Loucy (cell line): ENCODE data around the gene GNAT1.

Experiments
- H2AFZ ChIP-seq: fragments of 200-600 bp; sonication (generic); 2 replicates; pipeline ENCODE4 v1.6.0; 2016; ENCODE audit warnings: antibody characterized with exemption, mild to moderate bottlenecking, low read length, moderate library complexity
- H3F3A ChIP-seq: fragments of 200-600 bp; 2 replicates; pipeline ENCODE4 v1.6.0; 2016; ENCODE audit warnings: antibody characterized with exemption, low read depth, mild to moderate bottlenecking
- H3K27me3 ChIP-seq: fragments of 200-600 bp; sonication (generic); 2 replicates; pipeline ENCODE4 v1.6.1; 2014; ENCODE audit warnings: low read length, mild to moderate bottlenecking; ENCODE audit not compliant: insufficient read depth, poor library complexity, severe bottlenecking
- H3K36me3 ChIP-seq: fragments of 200-600 bp; sonication (generic); 2 replicates; pipeline ENCODE4 v1.6.1; 2016; ENCODE audit warnings: low read length; ENCODE audit not compliant: insufficient read depth
- H3K4me1 ChIP-seq: fragments of 200-600 bp; sonication (generic); 2 replicates; pipeline ENCODE4 v1.5.1; 2014; ENCODE audit warnings: low read length, mild to moderate bottlenecking; ENCODE audit not compliant: insufficient read depth, poor library complexity, severe bottlenecking
- H3K4me2 ChIP-seq: fragments of 200-600 bp; sonication (generic); 2 replicates; pipeline ENCODE4 v1.6.0; 2014; ENCODE audit warnings: antibody characterized with exemption, low read length, low read depth, mild to moderate bottlenecking; ENCODE audit not compliant: poor library complexity, severe bottlenecking
- H3K4me3 ChIP-seq: fragments of 200-600 bp; sonication (generic); 2 replicates; pipeline ENCODE4 v1.5.1; 2014; ENCODE audit warnings: low read length, mild to moderate bottlenecking, mixed read lengths; ENCODE audit not compliant: poor library complexity, severe bottlenecking
- H3K79me2 ChIP-seq: fragments of 200-600 bp; sonication (generic); 2 replicates; pipeline ENCODE4 v1.6.1; 2014; ENCODE audit warnings: low read length; ENCODE audit not compliant: insufficient read depth
- H3K9ac ChIP-seq: fragments of 200-600 bp; sonication (generic); 2 replicates; pipeline ENCODE4 v1.6.0; 2014; ENCODE audit warnings: mild to moderate bottlenecking, low read depth, low read length, moderate library complexity; ENCODE audit not compliant: poor library complexity, severe bottlenecking
- H3K9me2 ChIP-seq: fragments of 200-600 bp; sonication (generic); replicated peaks from 2 replicates; pipeline ENCODE4 v1.6.1; 2016; ENCODE audit warnings: low read depth, low read length, mixed read lengths
- H3K9me3 ChIP-seq: fragments of 200-600 bp; sonication (generic); 2 replicates; pipeline ENCODE4 v1.6.1; 2014; ENCODE audit warnings: mild to moderate bottlenecking, antibody characterized with exemption, low read length, low read depth; ENCODE audit not compliant: insufficient read depth
- H4K20me1 ChIP-seq: fragments of 200-600 bp; sonication (generic); 2 replicates; pipeline ENCODE4 v1.6.0; 2014; ENCODE audit warnings: antibody characterized with exemption, low read length, mild to moderate bottlenecking; ENCODE audit not compliant: insufficient read depth, poor library complexity, severe bottlenecking
- EZH2phosphoT487 ChIP-seq: fragments of 200-600 bp; IDR thresholded peaks from 2 replicates; pipeline ENCODE4 v1.6.1; 2018; ENCODE audit warnings: antibody characterized with exemption, mild to moderate bottlenecking, moderate library complexity, borderline replicate concordance
- TF ChIP-seq, protein P1 (sequence below): fragments of 200-600 bp; sonication (generic); conservative IDR thresholded peaks from 2 replicates; pipeline ENCODE4 v1.5.1; 2014; ENCODE audit warnings: mild to moderate bottlenecking, antibody characterized with exemption, low read length

Gene GNAT1

DNA sequence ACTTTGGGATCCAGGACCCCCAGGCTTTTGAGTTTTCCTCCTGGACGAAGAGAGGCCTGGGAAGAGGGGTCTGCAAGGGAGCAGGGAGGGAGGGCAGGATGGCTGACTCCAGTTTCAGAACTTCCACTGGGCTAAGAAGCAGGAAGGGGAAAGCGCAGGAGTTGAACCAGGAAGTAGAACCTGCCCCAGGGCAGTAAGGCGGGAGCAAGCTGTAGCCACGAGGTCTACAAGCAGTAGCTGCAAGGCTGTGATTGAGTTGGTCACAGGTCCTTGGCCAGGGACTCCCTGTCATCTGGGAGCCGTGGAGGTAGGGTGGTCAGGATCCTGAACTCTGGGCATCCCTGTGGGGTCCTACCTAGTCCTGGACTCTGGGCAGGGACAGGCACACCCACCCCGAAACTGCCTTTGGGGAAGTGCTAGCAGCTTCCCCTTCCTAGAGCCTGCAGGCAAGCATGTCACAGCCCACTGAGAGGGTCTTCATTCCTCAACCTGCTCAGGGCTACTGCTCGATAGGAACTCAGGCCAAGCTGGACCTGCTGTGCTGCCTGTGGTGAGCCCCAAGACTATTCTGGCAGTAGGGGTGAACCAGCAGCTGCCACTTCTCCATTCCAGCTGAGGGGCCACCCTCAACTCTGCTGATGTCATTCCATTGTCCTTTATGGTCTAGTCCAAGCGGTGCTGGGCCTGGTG is 38.8 kb downstream of the GNAT1 start:
- no peaks in the 10 kb centered on the region for H3K9me3 ChIP-seq
- H4K20me1 ChIP-seq = no peaks in the 10 kb centered on the region
- H3K36me3 ChIP-seq = no peaks in the 10 kb centered on the region
- no peak for TF ChIP-seq EZH2phosphoT487
- TF ChIP-seq, protein P1, sequence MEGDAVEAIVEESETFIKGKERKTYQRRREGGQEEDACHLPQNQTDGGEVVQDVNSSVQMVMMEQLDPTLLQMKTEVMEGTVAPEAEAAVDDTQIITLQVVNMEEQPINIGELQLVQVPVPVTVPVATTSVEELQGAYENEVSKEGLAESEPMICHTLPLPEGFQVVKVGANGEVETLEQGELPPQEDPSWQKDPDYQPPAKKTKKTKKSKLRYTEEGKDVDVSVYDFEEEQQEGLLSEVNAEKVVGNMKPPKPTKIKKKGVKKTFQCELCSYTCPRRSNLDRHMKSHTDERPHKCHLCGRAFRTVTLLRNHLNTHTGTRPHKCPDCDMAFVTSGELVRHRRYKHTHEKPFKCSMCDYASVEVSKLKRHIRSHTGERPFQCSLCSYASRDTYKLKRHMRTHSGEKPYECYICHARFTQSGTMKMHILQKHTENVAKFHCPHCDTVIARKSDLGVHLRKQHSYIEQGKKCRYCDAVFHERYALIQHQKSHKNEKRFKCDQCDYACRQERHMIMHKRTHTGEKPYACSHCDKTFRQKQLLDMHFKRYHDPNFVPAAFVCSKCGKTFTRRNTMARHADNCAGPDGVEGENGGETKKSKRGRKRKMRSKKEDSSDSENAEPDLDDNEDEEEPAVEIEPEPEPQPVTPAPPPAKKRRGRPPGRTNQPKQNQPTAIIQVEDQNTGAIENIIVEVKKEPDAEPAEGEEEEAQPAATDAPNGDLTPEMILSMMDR = no peak
- no peak overlapping the region for H3K4me2 ChIP-seq
- no peak overlapping the region for H3K4me3 ChIP-seq
- H3F3A ChIP-seq = no peaks in the 10 kb centered on the region
- peaks cover 20% of the 10 kb centered on the region for H3K4me1 ChIP-seq
- H3K9me2 ChIP-seq = no peaks in the 10 kb centered on the region
- H3K9ac ChIP-seq = no peak overlapping the region
- no peaks in the 10 kb centered on the region for H3K27me3 ChIP-seq
- H3K79me2 ChIP-seq = peaks cover 3% of the 10 kb centered on the region; the same call in 1 of the 2 replicates
- no peak overlapping the region for H2AFZ ChIP-seq

DNA sequence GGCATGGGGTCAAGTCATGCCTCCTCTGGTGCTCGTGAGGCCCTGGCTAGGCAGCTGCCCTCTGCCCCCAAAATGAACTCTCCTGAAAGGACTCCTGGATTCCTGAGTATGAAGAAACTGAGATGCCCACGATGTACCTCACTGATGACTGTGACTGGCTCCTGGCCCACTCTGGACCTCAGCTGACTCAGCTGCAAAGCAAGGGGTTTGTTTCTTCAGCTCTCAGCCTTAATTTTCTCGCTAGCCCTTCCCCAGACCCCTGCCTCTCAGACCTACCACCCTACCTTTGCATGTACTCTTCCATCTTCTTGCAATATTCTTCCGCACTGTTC is 39.4 kb downstream of the GNAT1 start:
- H3K9ac ChIP-seq = no peak overlapping the region
- H3K9me2 ChIP-seq = no peaks in the 10 kb centered on the region
- H2AFZ ChIP-seq = no peak overlapping the region
- H3K4me1 ChIP-seq = peaks cover 23% of the 10 kb centered on the region
- no peaks in the 10 kb centered on the region for H3K36me3 ChIP-seq
- H4K20me1 ChIP-seq = no peaks in the 10 kb centered on the region
- TF ChIP-seq, protein P1 = no peak
- no peak for TF ChIP-seq EZH2phosphoT487
- H3K79me2 ChIP-seq = peaks cover 3% of the 10 kb centered on the region; the same call in 1 of the 2 replicates
- no peak overlapping the region for H3K4me2 ChIP-seq
- H3K4me3 ChIP-seq = no peak overlapping the region
- H3K9me3 ChIP-seq = no peaks in the 10 kb centered on the region
- H3K27me3 ChIP-seq = no peaks in the 10 kb centered on the region
- H3F3A ChIP-seq = no peaks in the 10 kb centered on the region

DNA sequence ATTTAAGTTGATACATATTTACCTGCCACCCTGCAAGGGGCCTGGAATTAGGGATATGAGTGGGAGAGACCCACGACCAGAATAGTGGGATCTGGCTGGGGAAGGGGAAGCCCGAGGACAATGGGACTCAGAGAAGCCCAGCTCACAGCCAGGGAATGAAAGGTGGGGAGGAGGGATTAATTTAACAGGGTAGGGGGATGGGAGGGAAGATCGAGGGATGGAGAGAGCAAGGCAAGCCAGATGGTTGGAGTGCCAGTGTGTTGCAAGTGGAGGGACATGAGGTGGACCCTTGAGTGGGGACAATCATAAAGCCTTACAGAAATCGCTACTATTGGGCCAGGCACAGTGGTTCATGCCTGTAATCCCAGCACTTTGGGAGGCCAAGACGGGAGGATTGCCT is 40.2 kb downstream of the GNAT1 start:
- Histone ChIP-seq H3K9me2 (no peaks in the 10 kb centered on the region), H3K9me3 (no peaks in the 10 kb centered on the region), H3K36me3 (no peaks in the 10 kb centered on the region), H3K4me3 (no peak overlapping the region), H3K4me2 (no peak overlapping the region), H3K9ac (no peak overlapping the region), H3K4me1 (peaks cover 22% of the 10 kb centered on the region), H3K79me2 (peaks cover 9% of the 10 kb centered on the region), H3K27me3 (peaks cover 3% of the 10 kb centered on the region), H3F3A (no peaks in the 10 kb centered on the region), H4K20me1 (peaks cover 4% of the 10 kb centered on the region), H2AFZ (no peak overlapping the region)
- TF ChIP-seq, protein P1 = no peak
- no peak for TF ChIP-seq EZH2phosphoT487
